Mesendoderm (in vitro differentiated cells): ENCODE measurements around the gene ITFG2.

Experiments used
- DNase-seq: peaks from one replicate; pipeline ENCODE4 v3.0.0; 2013
- H2AK5ac ChIP-seq: 2 replicates; pipeline ENCODE4 v1.6.1; 2013; ENCODE audit warnings: low read length, inconsistent platforms
- H2BK120ac ChIP-seq: 2 replicates; pipeline ENCODE4 v1.6.1; 2013; ENCODE audit warnings: low read depth, mild to moderate bottlenecking, low read length, moderate library complexity, mixed read lengths
- H2BK15ac ChIP-seq: replicated peaks from 2 replicates; pipeline ENCODE4 v1.6.1; 2013; ENCODE audit warnings: low read depth, mild to moderate bottlenecking, moderate library complexity
- H2BK5ac ChIP-seq: 2 replicates; pipeline ENCODE4 v1.6.1; 2013; ENCODE audit warnings: low read length, inconsistent platforms
- H3K18ac ChIP-seq: 2 replicates; pipeline ENCODE4 v1.6.1; 2013; ENCODE audit warnings: mild to moderate bottlenecking, low read length, mixed read lengths
- H3K23ac ChIP-seq: one replicate; pipeline ENCODE4 v1.6.1; 2013; ENCODE audit warnings: low read length
- H3K27ac ChIP-seq: 2 replicates; pipeline ENCODE4 v1.5.1; 2013; ENCODE audit warnings: low read depth, mild to moderate bottlenecking, inconsistent platforms, low read length, moderate library complexity
- H3K27me3 ChIP-seq: 2 replicates; pipeline ENCODE4 v1.6.1; 2013; ENCODE audit warnings: low read length, control low read depth, mild to moderate bottlenecking, inconsistent platforms; ENCODE audit not compliant: insufficient read depth, poor library complexity
- H3K36me3 ChIP-seq: 2 replicates; pipeline ENCODE4 v1.6.1; 2013; ENCODE audit warnings: low read length, inconsistent platforms; ENCODE audit not compliant: control insufficient read depth, insufficient read depth
- H3K4ac ChIP-seq: one replicate; pipeline ENCODE4 v1.6.1; 2013; ENCODE audit warnings: low read depth, mild to moderate bottlenecking, low read length, moderate library complexity
- H3K4me1 ChIP-seq: 2 replicates; pipeline ENCODE4 v1.6.1; 2013; ENCODE audit warnings: low read depth, low read length, inconsistent platforms; ENCODE audit not compliant: control insufficient read depth
- H3K4me2 ChIP-seq: 2 replicates; pipeline ENCODE4 v1.6.1; 2013; ENCODE audit warnings: low read length
- H3K4me3 ChIP-seq: 2 replicates; pipeline ENCODE4 v1.5.1; 2013; ENCODE audit warnings: mild to moderate bottlenecking, low read length
- H3K56ac ChIP-seq: one replicate; pipeline ENCODE4 v1.6.1; 2013; ENCODE audit warnings: low read length
- H3K79me1 ChIP-seq: 2 replicates; pipeline ENCODE4 v1.6.1; 2013; ENCODE audit warnings: low read length, inconsistent platforms
- H3K79me2 ChIP-seq: 2 replicates; pipeline ENCODE4 v1.6.1; 2013; ENCODE audit warnings: mild to moderate bottlenecking, low read length; ENCODE audit not compliant: control insufficient read depth, insufficient read depth
- H3K9ac ChIP-seq: 2 replicates; pipeline ENCODE4 v1.6.1; 2013; ENCODE audit warnings: low read length, inconsistent platforms
- H4K5ac ChIP-seq: one replicate; pipeline ENCODE4 v1.6.1; 2013; ENCODE audit warnings: low read length
- H4K8ac ChIP-seq: one replicate; pipeline ENCODE4 v1.6.1; 2013; ENCODE audit warnings: low read depth, mild to moderate bottlenecking, control low read depth, low read length, moderate library complexity
- WGBS: extraction: QIAGEN DNeasy Blood & Tissue Kit; methylation state at CpG from one replicate; pipeline ENCODE4 v1.1.7; 2013; ENCODE audit warnings: low lambda C conversion rate, missing lambda C conversion rate; ENCODE audit not compliant: insufficient coverage; ENCODE audit errors: extremely low coverage; 5-methylcytosine and 5-hydroxymethylcytosine counted together

ITFG2 gene

DNA sequence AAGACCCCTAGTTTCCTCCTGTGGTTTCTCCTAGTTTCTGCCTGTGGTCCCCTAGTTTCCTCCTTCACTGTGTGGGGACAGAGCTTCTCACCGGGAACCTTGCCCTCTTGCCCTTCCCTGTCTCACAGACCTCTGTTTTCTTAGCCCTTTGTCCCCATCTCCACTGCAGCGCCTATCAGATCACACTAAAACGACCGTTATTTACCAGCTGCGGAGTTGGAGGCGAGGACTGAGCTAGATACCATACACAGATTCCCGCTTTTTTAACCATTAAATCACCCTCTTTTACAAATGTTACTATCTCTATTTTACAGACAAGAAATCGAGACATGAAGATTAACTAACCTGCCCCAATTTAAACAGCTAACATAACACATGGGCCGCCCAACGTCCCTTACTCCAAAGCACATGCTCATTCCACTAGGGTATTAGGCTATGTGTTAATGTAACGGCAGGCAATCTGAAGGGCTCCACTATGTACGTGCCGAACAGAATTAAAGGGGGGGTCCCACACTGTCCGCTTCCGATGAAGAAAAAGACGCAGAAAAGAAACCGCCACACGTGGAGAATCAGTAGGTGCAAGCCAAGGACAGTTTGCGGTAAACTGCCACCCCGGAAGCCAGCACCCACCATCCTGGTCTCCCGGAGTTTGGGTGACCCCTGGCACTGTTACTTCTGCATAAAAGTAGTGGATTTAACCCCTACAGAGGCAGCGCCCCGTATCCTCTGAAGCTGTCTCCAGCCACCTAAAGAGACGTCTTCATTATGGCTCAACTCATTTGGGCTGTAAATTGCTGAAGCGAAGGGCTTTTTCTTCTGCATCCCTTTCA is 19.6 kb upstream of the ITFG2 start:
- H2BK5ac ChIP-seq = no peak overlapping the region
- peaks cover 8% of the 10 kb centered on the region for H3K36me3 ChIP-seq
- no peak overlapping the region for H4K5ac ChIP-seq
- no peak overlapping the region for H2AK5ac ChIP-seq
- no peak overlapping the region for H2BK120ac ChIP-seq
- H2BK15ac ChIP-seq = no peak overlapping the region
- H3K27me3 ChIP-seq = peaks cover 2% of the 10 kb centered on the region
- peaks cover 15% of the 10 kb centered on the region for H3K79me1 ChIP-seq
- H3K56ac ChIP-seq = no peak overlapping the region
- no peaks in the 10 kb centered on the region for H3K4me1 ChIP-seq
- no peak overlapping the region for H3K4ac ChIP-seq
- H3K9ac ChIP-seq = no peak overlapping the region
- H3K4me3 ChIP-seq = no peak overlapping the region
- H3K23ac ChIP-seq = peak overlapping the region; percentile 19
- DNase-seq = no peak
- H4K8ac ChIP-seq = no peak overlapping the region
- H3K4me2 ChIP-seq = no peak overlapping the region
- H3K18ac ChIP-seq = no peak overlapping the region
- H3K79me2 ChIP-seq = peaks cover 18% of the 10 kb centered on the region
- H3K27ac ChIP-seq = no peak overlapping the region
- 100% methylated on average over 1 of the region's 25 CpGs for WGBS

DNA sequence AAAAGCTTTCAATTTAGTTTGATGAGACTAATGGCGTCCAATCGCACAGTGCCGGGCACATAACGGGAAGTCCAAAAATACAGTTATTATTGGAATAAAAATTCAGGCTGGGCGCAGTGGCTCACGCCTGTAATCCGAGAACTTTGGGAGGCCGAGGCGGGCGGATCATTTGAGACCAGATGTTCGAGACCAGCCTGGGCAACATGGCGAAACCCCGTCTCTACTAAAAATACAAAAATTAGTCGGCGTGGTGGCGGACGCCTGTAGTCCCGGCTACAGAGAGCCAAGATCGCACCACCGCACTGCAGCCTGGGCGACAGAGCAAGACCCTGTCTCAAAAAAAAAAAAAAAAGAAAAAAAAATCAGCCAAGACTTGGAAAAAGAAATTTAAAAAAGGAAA is 18.9 kb upstream of the ITFG2 start:
- Histone ChIP-seq H3K56ac (no peak overlapping the region), H2BK120ac (no peak overlapping the region), H3K27me3 (peaks cover 2% of the 10 kb centered on the region), H3K23ac (no peak overlapping the region), H3K79me1 (peaks cover 19% of the 10 kb centered on the region), H3K18ac (no peak overlapping the region), H3K9ac (no peak overlapping the region), H3K4me2 (no peak overlapping the region), H3K4ac (no peak overlapping the region), H4K5ac (no peak overlapping the region), H3K4me1 (no peaks in the 10 kb centered on the region), H3K79me2 (peaks cover 18% of the 10 kb centered on the region), H3K4me3 (no peak overlapping the region), H2BK15ac (no peak overlapping the region), H2AK5ac (no peak overlapping the region), H3K36me3 (peaks cover 10% of the 10 kb centered on the region), H4K8ac (no peak overlapping the region), H3K27ac (no peak overlapping the region), H2BK5ac (no peak overlapping the region)
- no peak for DNase-seq
- no CpG with 5 or more reads among the region's 21 CpGs for WGBS

DNA sequence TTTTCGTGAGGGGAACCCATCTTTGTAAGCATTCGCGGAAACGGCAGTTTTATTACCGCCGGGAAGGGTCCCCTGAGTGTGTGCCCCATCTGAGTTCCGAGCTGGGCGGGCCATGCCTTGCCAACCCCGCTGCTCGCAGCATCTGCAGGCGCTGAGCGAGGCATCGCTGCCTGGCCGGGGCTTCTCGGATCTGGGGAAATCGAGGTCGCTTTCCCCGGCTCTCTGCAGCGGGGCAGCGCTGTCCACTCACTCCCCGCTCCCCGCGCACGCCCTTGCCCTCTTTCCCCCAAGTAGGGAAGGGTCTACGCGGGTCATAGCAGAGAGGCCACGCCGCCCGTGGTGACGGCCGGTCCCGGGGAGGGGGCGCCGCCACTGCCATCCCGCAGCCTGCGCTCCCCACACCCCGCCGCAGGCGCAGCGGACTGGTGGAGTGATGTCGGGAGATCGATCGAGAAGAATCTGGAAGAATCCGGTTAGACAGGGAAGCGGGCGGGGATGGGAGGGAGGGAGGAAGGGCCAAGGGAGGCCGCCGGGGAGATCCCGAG is 18.2 kb upstream of the ITFG2 start:
- peak overlapping the region; percentile 41 for H3K4ac ChIP-seq
- peak overlapping the region; percentile 96 for H3K56ac ChIP-seq
- H2BK120ac ChIP-seq = no peak overlapping the region
- H3K18ac ChIP-seq = peak overlapping the region; percentile 65
- H4K8ac ChIP-seq = no peak overlapping the region
- H3K4me2 ChIP-seq = peak overlapping the region; percentile 75
- peak overlapping the region; percentile 87 for H3K9ac ChIP-seq
- no peak overlapping the region for H4K5ac ChIP-seq
- H3K79me1 ChIP-seq = peaks cover 24% of the 10 kb centered on the region
- no peak overlapping the region for H2AK5ac ChIP-seq
- peaks cover 18% of the 10 kb centered on the region for H3K79me2 ChIP-seq
- no peak overlapping the region for H2BK5ac ChIP-seq
- no peaks in the 10 kb centered on the region for H3K4me1 ChIP-seq
- DNase-seq = peak; percentile 87
- H2BK15ac ChIP-seq = no peak overlapping the region
- H3K4me3 ChIP-seq = peak overlapping the region; percentile 32
- no peak overlapping the region for H3K27ac ChIP-seq
- peaks cover 17% of the 10 kb centered on the region for H3K36me3 ChIP-seq
- no peak overlapping the region for H3K23ac ChIP-seq
- WGBS = no CpG with 5 or more reads among the region's 49 CpGs
- H3K27me3 ChIP-seq = peaks cover under 1% of the 10 kb centered on the region

DNA sequence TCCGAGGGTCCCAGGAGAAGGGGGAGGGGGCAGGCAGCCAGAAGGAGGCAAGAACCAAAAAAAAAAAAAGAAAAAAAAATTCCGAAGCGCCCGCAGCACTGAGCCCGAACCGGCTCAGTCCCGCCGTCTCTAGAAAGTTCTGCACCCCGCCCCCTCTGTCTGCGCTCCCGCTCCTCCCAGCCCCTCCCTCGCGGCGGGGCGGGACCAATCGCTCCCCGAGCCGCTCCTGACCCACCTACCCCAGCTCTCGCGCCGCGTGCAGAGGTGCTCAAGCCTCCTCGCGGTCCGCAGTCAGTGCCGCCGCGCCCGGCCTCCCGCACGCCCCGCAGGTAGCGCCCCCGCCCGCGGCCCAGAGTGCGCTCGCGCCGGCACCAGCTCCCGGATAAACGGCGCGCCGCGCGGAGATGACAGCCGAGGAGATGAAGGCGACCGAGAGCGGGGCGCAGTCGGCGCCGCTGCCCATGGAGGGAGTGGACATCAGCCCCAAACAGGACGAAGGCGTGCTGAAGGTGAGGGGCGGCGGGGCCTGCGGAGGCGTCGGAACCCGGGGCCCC is 17.7 kb upstream of the ITFG2 start, which contains the start of gene FKBP4:
Gene FKBP4 (plus strand): TSS at position 235 of the 554 bp plus-strand sequence. CDS start 170 bp downstream, at position 405.
- Histone ChIP-seq H3K56ac (peak within 1 kb of the TSS; percentile 96), H3K23ac (no peak within 1 kb of the TSS), H3K4me3 (peak within 1 kb of the TSS; percentile 80), H3K4me2 (peak within 1 kb of the TSS; percentile 75), H4K8ac (peak within 1 kb of the TSS; percentile 57), H3K79me1 (peaks cover 24% of the 10 kb centered on the region), H3K27me3 (no peaks in the 10 kb centered on the region), H3K18ac (peak within 1 kb of the TSS; percentile 93), H4K5ac (no peak within 1 kb of the TSS), H3K27ac (peak within 1 kb of the TSS; percentile 54), H3K4me1 (no peaks in the 10 kb centered on the region), H2BK5ac (no peak within 1 kb of the TSS), H2BK15ac (no peak within 1 kb of the TSS), H3K4ac (peak within 1 kb of the TSS; percentile 94), H3K9ac (peak within 1 kb of the TSS; percentile 87), H2BK120ac (peak within 1 kb of the TSS; percentile 21), H3K36me3 (peaks cover 21% of the 10 kb centered on the region), H3K79me2 (peaks cover 18% of the 10 kb centered on the region), H2AK5ac (no peak within 1 kb of the TSS)
- WGBS = no CpG with 5 or more reads among the region's 63 CpGs
- peak; percentile 93 for DNase-seq

- peak overlapping the region; percentile 94 for H3K4ac ChIP-seq
- H2BK120ac ChIP-seq = peak overlapping the region; percentile 21
- peaks cover 24% of the 10 kb centered on the region for H3K36me3 ChIP-seq
- no peak overlapping the region for H2BK15ac ChIP-seq
- H3K56ac ChIP-seq = peak overlapping the region; percentile 95
- peak; percentile 66 for DNase-seq
- H3K9ac ChIP-seq = peak overlapping the region; percentile 65
- no peak overlapping the region for H4K5ac ChIP-seq
- no CpG with 5 or more reads among the region's 111 CpGs for WGBS
- H3K27me3 ChIP-seq = no peaks in the 10 kb centered on the region
- H3K4me1 ChIP-seq = no peaks in the 10 kb centered on the region
- peak overlapping the region; percentile 43 for H3K4me2 ChIP-seq
- peak overlapping the region; percentile 54 for H3K27ac ChIP-seq
- H3K79me1 ChIP-seq = peaks cover 24% of the 10 kb centered on the region
- H3K23ac ChIP-seq = no peak overlapping the region
- no peak overlapping the region for H2BK5ac ChIP-seq
- peak overlapping the region; percentile 80 for H3K4me3 ChIP-seq
- no peak overlapping the region for H2AK5ac ChIP-seq
- peak overlapping the region; percentile 93 for H3K18ac ChIP-seq
- peak overlapping the region; percentile 57 for H4K8ac ChIP-seq
- peaks cover 18% of the 10 kb centered on the region for H3K79me2 ChIP-seq
Observed at GRCh38 chr12:2795291-2796186, 16.9 kb upstream of the ITFG2 start.
